ENCODE results near the gene SLC39A11. TPM values are rescaled to one million over a fixed set of nuclear protein-coding genes. Genes with fewer than 3 reads are reported as not detected.

Gene SLC39A11
- total and polyA plus RNA-seq, 5 donors from 2014 or later = 9.3 to 32.2 (median 11.9) TPM

GRCh38 chr17:72667096-72668063, 425.1 kb downstream of the SLC39A11 start:
- H3K27ac ChIP-seq (ENCODE audit: insufficient read depth, low read length, poor library complexity, severe bottlenecking) = no peak overlapping the region
- Mint-ChIP-seq H3K27me3 (no peaks in the 10 kb centered on the region), H3K4me3 (no peak overlapping the region), H3K4me1 (no peaks in the 10 kb centered on the region), H3K36me3 (peaks cover 17% of the 10 kb centered on the region), H3K9me3 (peaks cover 0 to 7% (median 1%) of the 10 kb centered on the region in 7 donors), H3K27ac (no peak overlapping the region)
- H3K4me1 ChIP-seq (ENCODE audit: control insufficient read depth, insufficient read depth, low read length, poor library complexity, severe bottlenecking) = no peaks in the 10 kb centered on the region
- H3K36me3 ChIP-seq (ENCODE audit: control insufficient read depth, insufficient read depth, low read length) = no peaks in the 10 kb centered on the region
- H3K9me3 ChIP-seq (ENCODE audit: control insufficient read depth in 2 of 2, low read length in 2 of 2) = no peaks in the 10 kb centered on the region
- ATAC-seq (ENCODE audit: low read depth in 2 of 2) (no peak), DNase-seq (no peak)
- H3K4me3 ChIP-seq (ENCODE audit: low read depth, low read length) = no peak overlapping the region
- no peaks in the 10 kb centered on the region for H3K27me3 ChIP-seq (ENCODE audit: control insufficient read depth, insufficient read depth, low read length)

- DNase-seq (no peak), ATAC-seq (ENCODE audit: low read depth in 2 of 2) (no peak)
- no peaks in the 10 kb centered on the region for H3K9me3 ChIP-seq (ENCODE audit: control insufficient read depth in 2 of 2, low read length in 2 of 2)
- H3K27ac ChIP-seq (ENCODE audit: insufficient read depth, low read length, poor library complexity, severe bottlenecking) = no peak overlapping the region
- H3K27ac Mint-ChIP-seq = peak overlapping the region in 1 of 3 donors; percentile 11
- no peak overlapping the region for H3K4me3 ChIP-seq (ENCODE audit: low read depth, low read length)
- H3K4me1 Mint-ChIP-seq = no peaks in the 10 kb centered on the region
- peaks cover 17% of the 10 kb centered on the region for H3K36me3 Mint-ChIP-seq
- no peaks in the 10 kb centered on the region for H3K36me3 ChIP-seq (ENCODE audit: control insufficient read depth, insufficient read depth, low read length)
- H3K4me3 Mint-ChIP-seq = no peak overlapping the region
- H3K27me3 Mint-ChIP-seq = no peaks in the 10 kb centered on the region
- no peaks in the 10 kb centered on the region for H3K4me1 ChIP-seq (ENCODE audit: control insufficient read depth, insufficient read depth, low read length, poor library complexity, severe bottlenecking)
- H3K27me3 ChIP-seq (ENCODE audit: control insufficient read depth, insufficient read depth, low read length) = no peaks in the 10 kb centered on the region
- peaks cover 0 to 7% (median 1%) of the 10 kb centered on the region in 7 donors for H3K9me3 Mint-ChIP-seq
These were observed 426.3 kb downstream of the SLC39A11 start for GRCh38 chr17:72665852-72666851.

- ATAC-seq (ENCODE audit: low read depth in 2 of 2) = no peak
- peaks cover 0 to 2% (median 0%) of the 10 kb centered on the region in 7 donors for H3K9me3 Mint-ChIP-seq
- H3K4me1 Mint-ChIP-seq = no peaks in the 10 kb centered on the region
- peaks cover 13% of the 10 kb centered on the region for H3K36me3 Mint-ChIP-seq
- Histone ChIP-seq H3K27ac (ENCODE audit: insufficient read depth, low read length, poor library complexity, severe bottlenecking) (no peak overlapping the region), H3K4me3 (ENCODE audit: low read depth, low read length) (no peak overlapping the region), H3K4me1 (ENCODE audit: control insufficient read depth, insufficient read depth, low read length, poor library complexity, severe bottlenecking) (no peaks in the 10 kb centered on the region), H3K27me3 (ENCODE audit: control insufficient read depth, insufficient read depth, low read length) (no peaks in the 10 kb centered on the region), H3K36me3 (ENCODE audit: control insufficient read depth, insufficient read depth, low read length) (no peaks in the 10 kb centered on the region), H3K9me3 (ENCODE audit: control insufficient read depth in 2 of 2, low read length in 2 of 2) (no peaks in the 10 kb centered on the region)
- no peak overlapping the region for H3K4me3 Mint-ChIP-seq
- H3K27me3 Mint-ChIP-seq = no peaks in the 10 kb centered on the region
- DNase-seq = no peak
- no peak overlapping the region for H3K27ac Mint-ChIP-seq
These were observed 429.7 kb downstream of the SLC39A11 start for GRCh38 chr17:72662827-72663190.

DNA sequence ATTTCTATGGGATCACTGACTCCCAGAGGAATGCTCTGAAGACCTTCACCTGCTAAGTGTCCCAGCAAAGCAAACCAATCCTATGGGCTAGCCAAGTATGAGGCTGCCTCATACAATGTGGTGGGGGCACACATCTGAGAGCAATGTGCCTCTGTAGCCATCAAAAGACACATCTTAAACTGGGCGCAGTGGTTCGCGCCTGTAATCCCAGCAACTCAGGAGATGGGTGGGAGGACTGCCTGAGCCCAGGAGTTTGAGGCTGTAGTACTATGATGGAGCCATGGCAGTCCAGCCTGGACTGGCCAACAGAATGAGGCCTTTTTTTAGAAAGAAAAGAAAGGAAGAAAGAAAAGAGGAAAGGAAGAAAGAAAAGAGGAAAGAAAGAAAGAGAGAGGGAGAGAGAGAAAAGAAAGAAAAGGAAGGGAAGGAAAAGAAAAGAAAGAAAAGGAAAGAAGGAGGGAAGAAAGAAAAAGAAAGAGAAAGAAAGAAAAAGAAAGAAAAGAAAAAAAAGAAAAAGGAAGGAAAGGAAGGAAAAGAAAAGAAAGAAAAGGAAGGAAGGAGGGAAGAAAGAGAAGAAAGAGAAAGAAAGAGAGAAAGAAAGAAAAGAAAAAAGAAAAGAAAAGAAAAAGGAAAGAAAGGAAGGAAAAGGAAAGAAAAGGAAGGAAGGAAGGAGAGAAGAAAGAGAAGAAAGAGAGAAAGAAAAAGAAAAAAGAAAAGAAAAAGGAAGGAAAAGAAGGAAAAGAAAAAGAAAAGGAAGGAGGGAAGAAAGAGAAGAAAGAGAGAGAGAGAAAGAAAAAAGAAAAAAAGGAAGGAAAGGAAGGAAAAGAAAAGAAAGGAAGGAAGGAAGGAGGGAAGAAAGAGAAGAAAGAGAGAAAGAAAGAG, 430.3 kb downstream of the SLC39A11 start:
- no peaks in the 10 kb centered on the region for H3K9me3 ChIP-seq (ENCODE audit: control insufficient read depth in 2 of 2, low read length in 2 of 2)
- Mint-ChIP-seq H3K36me3 (peaks cover 13% of the 10 kb centered on the region), H3K27me3 (no peaks in the 10 kb centered on the region), H3K9me3 (peaks cover 0 to 2% (median 0%) of the 10 kb centered on the region in 7 donors), H3K27ac (no peak overlapping the region), H3K4me1 (no peaks in the 10 kb centered on the region), H3K4me3 (no peak overlapping the region)
- no peak overlapping the region for H3K27ac ChIP-seq (ENCODE audit: insufficient read depth, low read length, poor library complexity, severe bottlenecking)
- DNase-seq (no peak), ATAC-seq (ENCODE audit: low read depth in 2 of 2) (no peak)
- no peaks in the 10 kb centered on the region for H3K27me3 ChIP-seq (ENCODE audit: control insufficient read depth, insufficient read depth, low read length)
- H3K36me3 ChIP-seq (ENCODE audit: control insufficient read depth, insufficient read depth, low read length) = no peaks in the 10 kb centered on the region
- H3K4me3 ChIP-seq (ENCODE audit: low read depth, low read length) = no peak overlapping the region
- no peaks in the 10 kb centered on the region for H3K4me1 ChIP-seq (ENCODE audit: control insufficient read depth, insufficient read depth, low read length, poor library complexity, severe bottlenecking)

DNA sequence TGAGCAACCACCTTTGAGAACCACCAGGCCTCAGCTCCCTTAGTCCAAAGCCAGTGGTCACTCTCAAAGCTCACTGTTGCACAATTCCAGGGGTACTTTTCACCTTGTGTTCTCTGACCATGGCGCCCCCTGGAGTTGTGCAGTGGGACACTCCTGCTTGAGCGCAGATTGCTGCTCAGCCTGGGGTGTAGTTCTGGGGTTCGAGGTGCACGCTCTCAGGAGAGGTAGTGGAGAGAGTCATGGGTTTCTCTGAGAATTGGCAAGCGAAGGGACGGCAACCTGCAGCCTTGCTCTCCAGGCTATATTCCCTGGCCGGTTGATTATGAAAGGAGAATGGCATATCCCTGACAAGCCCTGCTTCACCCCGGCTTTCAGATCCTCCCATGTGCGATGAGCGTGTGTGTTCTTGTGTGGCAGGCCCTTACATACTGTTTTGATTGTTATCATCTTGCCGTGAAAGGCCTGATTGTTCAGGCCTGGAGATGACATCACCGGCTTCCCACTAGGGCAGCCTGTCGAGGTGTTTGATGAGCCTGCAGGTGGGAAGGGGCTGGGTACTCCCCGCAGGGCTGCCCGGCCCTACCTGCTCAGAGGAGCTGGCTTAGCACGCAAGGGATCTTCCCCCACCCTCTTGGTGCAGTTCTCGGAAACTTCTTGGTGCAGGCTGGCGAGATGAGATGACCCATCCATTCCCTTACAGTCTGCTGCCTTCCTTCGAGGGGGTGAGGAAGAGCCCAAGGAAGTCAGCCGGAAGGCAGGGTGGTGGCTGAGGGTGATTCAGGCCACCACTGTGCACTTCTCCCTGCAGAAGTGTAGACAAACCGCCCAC, 431.2 kb downstream of the SLC39A11 start:
- no peak for DNase-seq
- no peaks in the 10 kb centered on the region for H3K27me3 ChIP-seq (ENCODE audit: control insufficient read depth, insufficient read depth, low read length)
- no peaks in the 10 kb centered on the region for H3K4me1 ChIP-seq (ENCODE audit: control insufficient read depth, insufficient read depth, low read length, poor library complexity, severe bottlenecking)
- H3K4me3 ChIP-seq (ENCODE audit: low read depth, low read length) = no peak overlapping the region
- Mint-ChIP-seq H3K27me3 (no peaks in the 10 kb centered on the region), H3K4me3 (no peak overlapping the region), H3K4me1 (no peaks in the 10 kb centered on the region), H3K9me3 (peaks cover 0 to 2% (median 0%) of the 10 kb centered on the region in 7 donors), H3K36me3 (peaks cover 8% of the 10 kb centered on the region), H3K27ac (no peak overlapping the region)
- H3K9me3 ChIP-seq (ENCODE audit: control insufficient read depth in 2 of 2, low read length in 2 of 2) = no peaks in the 10 kb centered on the region
- H3K27ac ChIP-seq (ENCODE audit: insufficient read depth, low read length, poor library complexity, severe bottlenecking) = no peak overlapping the region
- no peaks in the 10 kb centered on the region for H3K36me3 ChIP-seq (ENCODE audit: control insufficient read depth, insufficient read depth, low read length)
- ATAC-seq (ENCODE audit: low read depth in 2 of 2) = no peak

GRCh38 chr17:72660274-72661115, 432.0 kb downstream of the SLC39A11 start:
- DNase-seq = no peak
- Histone ChIP-seq H3K36me3 (ENCODE audit: control insufficient read depth, insufficient read depth, low read length) (no peaks in the 10 kb centered on the region), H3K4me3 (ENCODE audit: low read depth, low read length) (no peak overlapping the region), H3K27me3 (ENCODE audit: control insufficient read depth, insufficient read depth, low read length) (no peaks in the 10 kb centered on the region), H3K27ac (ENCODE audit: insufficient read depth, low read length, poor library complexity, severe bottlenecking) (no peak overlapping the region), H3K4me1 (ENCODE audit: control insufficient read depth, insufficient read depth, low read length, poor library complexity, severe bottlenecking) (no peaks in the 10 kb centered on the region), H3K9me3 (ENCODE audit: control insufficient read depth in 2 of 2, low read length in 2 of 2) (no peaks in the 10 kb centered on the region)
- Mint-ChIP-seq H3K9me3 (peaks cover 0 to 2% (median 0%) of the 10 kb centered on the region in 7 donors), H3K36me3 (peaks cover 6% of the 10 kb centered on the region), H3K4me3 (no peak overlapping the region), H3K27ac (no peak overlapping the region), H3K4me1 (no peaks in the 10 kb centered on the region), H3K27me3 (no peaks in the 10 kb centered on the region)
- ATAC-seq (ENCODE audit: low read depth in 2 of 2) = no peak

Data from CD4-positive, CD25-positive, alpha-beta regulatory T cell (primary cell).